Activated CD4-positive, CD25-positive, alpha-beta regulatory T cell treated with anti-CD3 and anti-CD28 coated beads, Interleukin-2, amount 50 U/mL, for 24 hours (primary cell): ENCODE results near the gene NONO.
"Not testable (repeated sequence)": the region's sequence is repeated elsewhere in the genome, so short reads cannot be mapped to it uniquely, and the experiment has no call there.

Experiments
- ATAC-seq, 2 donors: fragments of 150-1000 bp; cut with Tn5 transposase; one replicate each; pipeline ENCODE4 v1.10.0; 2021; ENCODE audit warnings: mild to moderate bottlenecking in 1 of 2, moderate library complexity in 1 of 2

The NONO gene

GRCh38 chrX:71291381-71291780 is 7.9 kb downstream of the NONO start:
- ATAC-seq = no peak

DNA sequence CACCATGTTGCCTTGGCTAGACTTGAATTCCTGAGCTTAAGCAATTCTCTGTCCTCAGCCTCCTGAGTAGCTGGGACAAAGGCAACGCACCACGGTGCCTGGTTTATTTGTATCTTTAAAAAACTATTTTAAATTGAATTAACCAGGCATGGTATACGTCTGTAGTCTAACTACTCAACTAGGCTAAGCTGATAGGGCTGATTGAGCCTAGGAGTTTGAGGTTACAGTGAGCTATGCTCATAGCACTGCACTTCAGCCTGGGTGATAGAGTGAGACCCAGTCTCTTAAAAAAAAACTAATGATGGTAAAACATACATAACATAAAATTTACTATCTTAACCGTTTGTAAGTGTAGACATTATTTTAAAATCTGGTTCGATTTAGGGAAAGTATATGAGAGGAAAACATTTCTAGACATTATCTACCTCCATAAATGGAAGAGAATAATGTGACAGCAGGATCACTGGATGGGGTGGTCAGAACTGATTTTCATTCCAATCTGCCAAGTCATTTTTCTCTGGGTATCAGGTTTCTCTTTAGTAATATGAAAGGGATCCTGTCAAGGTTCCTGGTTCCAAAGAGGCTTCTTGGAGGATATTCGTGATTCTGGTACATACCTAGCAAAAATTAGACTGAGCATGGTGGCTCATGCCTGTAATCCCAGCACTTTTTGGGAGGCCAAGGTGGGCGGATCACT is 9.4 kb downstream of the NONO start:
- no peak for ATAC-seq

DNA sequence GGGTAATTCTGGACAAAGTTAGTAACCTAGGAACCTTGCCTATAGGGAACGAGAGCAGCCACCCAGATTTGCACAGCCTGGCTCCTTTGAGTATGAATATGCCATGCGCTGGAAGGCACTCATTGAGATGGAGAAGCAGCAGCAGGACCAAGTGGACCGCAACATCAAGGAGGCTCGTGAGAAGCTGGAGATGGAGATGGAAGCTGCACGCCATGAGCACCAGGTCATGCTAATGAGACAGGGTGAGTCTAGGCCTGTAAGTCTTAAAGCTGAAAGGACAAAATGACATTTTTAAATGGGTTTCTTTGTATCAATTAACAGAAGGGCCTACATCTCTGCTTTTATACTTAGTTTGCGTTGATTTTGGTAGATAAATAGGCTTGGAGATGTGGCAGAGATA is 13.4 kb downstream of the NONO start:
- no peak for ATAC-seq

DNA sequence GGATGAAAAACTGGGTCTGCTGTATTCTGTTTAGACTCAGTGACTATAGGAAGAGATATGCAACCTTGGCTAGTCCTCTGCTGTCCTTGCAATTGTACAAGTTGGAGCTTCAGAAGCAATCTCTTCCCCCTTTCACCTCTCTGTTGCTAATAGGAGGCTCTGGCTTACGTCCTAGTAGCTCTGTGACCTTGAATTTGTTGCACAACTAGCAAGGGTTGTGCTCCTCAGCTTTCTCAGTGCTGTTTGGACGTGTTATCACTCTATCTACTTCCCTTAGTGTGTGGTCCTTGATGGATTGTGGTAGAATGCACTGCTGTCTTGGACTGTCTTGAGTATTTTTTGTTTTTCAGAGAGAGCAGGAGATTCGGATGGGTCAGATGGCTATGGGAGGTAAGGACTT is 14.7 kb downstream of the NONO start:
- ATAC-seq = no peak

GRCh38 chrX:71300064-71300463 is 16.6 kb downstream of the NONO start:
- ATAC-seq = not testable (repeated sequence)

DNA sequence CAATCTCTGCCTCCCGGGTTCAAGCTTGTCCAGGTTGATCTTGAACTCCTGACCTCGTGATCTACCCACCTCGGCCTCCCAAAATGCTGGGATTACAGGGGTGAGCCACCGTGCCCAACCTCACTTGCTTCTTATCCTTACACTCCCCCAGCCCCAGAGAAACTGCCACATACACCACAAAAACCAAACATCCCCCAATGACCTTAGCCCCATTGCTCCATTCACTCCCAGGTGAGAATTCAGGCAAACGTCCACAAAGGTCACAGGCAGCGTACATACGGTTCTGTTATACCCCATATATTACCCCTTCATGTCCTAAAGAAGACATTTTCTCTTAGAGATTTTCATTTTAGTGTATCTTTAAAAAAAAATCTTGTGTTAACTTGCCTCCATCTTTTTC is 17.1 kb downstream of the NONO start:
- ATAC-seq = not testable (repeated sequence)

DNA sequence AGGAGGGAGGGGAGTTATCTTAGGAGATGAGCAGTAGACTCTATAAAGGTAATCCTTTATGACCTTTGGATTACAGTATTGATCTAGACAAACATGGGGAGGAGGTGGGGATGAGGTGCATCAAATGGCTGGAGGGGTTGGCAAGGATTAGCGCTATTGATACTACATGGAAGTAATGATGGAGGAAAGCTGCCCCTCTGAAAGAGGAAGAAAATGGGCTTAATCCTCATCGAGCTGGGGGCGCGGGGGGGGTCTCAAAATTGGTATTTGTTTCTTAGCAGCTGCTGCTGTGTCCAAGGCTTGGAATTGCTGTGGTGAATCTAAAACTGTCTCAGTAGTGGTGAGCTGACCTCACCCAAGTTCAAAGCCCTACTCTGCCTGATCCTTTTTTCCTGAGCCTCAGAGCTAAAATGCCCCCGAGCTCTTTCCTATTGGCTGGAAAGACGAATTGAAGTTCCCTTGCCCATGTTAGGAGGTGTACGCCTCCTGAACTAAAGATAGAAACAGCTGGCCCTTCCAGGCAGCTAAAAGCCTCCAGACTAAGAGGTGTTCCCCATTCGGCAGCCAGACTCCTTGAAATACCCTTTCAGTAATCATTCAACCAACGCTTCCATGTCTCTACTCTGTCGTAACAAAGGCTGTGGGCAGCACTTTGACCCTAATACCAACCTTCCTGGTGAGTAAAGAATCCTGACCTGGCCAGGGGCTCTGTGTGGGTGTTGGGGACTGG is 17.9 kb downstream of the NONO start, which contains the start of gene ITGB1BP2:
Gene ITGB1BP2 (plus strand): TSS at position 556 of the 730 bp plus-strand sequence. CDS start 57 bp downstream, at position 613.
- ATAC-seq = no peak

- no peak for ATAC-seq
Measured at GRCh38 chrX:71302461-71303213, 19.2 kb downstream of the NONO start.

- no peak for ATAC-seq
Measured at GRCh38 chrX:71304561-71304960, 21.1 kb downstream of the NONO start.

GRCh38 chrX:71315917-71316316 is 32.5 kb downstream of the NONO start:
- ATAC-seq = no peak

- not testable (repeated sequence) for ATAC-seq
Measured at GRCh38 chrX:71316959-71317358, 33.5 kb downstream of the NONO start.

DNA sequence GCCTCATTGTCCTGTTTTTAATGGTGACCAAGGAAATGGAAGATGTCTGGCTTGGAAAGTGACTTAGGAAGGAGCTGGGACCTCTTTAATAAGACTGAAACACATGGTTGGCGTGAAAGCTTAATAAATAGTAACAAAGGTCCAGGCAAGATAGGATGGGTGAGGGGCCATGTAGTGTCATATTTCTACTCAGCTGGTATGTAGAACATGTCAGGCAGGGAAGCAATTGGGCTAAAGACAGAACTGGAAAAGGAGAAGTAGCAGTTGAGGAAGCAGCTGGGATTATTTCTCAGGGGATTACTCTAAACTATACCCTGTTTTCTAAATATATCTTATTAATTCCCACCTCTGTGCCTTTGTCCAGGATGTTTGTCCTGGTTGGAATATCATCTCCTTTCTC is 36.7 kb downstream of the NONO start:
- no peak for ATAC-seq

DNA sequence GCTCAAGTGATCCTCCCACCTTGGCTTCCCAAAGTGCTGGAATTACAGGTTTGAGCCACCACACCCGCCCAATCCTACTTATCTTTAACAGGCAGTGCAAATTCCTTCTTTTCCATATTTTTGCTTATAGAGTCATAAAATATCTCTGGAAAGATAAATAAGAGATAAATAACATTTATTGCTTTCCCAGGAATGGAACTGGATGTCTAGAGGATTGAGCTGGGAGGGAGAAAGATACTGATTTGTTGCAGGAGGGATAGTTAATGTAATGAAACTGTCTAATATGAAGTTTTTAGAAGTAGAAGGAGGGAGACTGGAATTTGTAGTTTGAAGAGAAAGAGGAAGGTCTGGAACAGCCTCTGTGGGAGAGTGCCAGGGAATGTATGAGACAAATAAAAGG is 38.3 kb downstream of the NONO start:
- no peak for ATAC-seq

DNA sequence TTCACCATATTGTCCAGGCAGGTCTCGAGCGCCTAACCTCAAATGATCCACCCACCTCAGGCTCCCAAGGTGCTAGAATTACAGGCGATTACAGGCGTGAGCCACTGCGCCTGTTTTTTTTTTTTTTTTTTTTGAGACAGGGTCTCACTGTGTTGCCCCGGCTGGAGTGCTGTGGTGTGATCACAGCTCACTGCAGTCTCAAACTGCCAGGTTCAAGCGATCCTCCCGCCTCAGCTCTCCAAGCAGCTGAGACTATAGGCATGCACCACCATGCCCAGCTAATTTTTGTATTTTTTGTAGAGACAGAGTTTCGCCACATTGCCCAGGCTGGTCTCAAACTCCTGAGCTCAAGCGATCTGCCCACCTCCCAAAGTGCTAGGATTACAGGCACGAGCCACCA is 41.0 kb downstream of the NONO start:
- ATAC-seq = not testable (repeated sequence)

DNA sequence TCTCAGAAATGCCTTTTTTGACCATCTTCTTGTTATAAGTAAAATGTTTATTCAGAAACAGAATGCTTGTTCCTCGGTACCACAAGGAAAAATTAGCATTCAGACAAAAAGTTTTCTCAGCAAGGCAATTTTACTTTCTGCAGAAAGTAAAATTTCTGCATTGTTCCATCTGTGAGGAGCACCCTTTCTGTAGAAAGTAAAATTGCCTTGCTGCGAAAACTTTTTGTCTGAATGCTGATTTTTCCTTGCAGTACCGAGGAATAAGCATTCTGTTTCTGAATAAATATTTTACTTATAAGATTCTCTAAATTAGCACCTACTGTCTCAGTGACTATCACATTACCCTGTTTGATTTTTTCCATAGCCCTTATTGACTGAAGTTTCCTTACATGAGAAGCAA is 43.0 kb downstream of the NONO start:
- no peak for ATAC-seq

DNA sequence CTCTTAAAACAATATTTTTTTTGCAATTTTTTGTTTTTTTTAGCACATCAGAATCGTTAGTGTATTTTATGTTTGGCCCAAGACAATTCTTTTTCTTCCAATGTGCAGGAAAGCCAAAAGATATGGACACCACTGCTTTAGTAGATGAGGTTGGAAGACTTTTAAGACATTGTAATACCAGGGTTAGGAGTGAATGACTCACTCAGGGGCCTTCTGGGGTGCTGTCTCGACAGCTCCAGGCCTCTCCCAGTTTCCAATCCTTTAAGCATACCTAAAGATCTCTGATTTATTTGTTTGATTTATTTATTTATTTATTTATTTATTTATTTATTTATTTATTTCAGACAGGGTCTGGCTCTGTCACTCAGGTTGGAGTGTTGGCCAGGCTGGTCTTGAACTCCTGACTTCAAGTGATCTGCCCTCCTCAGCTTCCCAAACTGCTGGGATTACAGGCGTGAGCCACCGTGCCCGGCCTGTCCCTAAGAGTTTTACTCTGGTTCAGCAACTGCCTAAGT is 65.8 kb downstream of the NONO start:
- not testable (repeated sequence) for ATAC-seq

DNA sequence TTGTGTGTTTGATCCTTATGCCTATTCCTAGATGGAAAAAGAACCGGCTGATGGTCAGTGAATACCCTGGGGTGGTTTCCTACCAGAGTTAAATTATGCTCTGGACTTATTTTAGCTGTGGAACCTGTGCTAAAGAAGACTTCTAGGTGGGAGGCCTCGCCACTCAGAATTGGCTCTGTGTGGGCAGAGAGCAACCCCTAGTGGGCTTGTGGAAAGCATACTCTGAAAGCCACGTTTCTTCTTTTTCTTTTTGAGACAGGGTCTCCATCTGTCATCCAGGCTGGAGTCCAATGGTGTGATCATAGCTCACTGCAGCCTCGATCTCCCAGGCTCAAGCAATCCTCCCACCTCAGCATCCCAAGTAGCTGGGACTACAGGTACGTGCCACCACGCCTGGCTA is 66.4 kb downstream of the NONO start:
- ATAC-seq = not testable (repeated sequence)
